GM12878 (cell line): Measurements from ENCODE around the gene OPCML. TPM values are rescaled to one million over a fixed set of nuclear protein-coding genes. Genes with fewer than 3 reads are reported as not detected.

Experiments used
- ATAC-seq: fragments of 200-7000 bp; cut with Tn5 transposase; 3 replicates; pipeline ENCODE4 v1.9.1; 2020; ENCODE audit warnings: mild to moderate bottlenecking, moderate library complexity
- BruUV-seq: library from RNA; stranded (reverse); fragments of 400-500 nt; replicated peaks from 2 replicates; lab custom pipeline; 2021; lab: Mats Ljungman, UMichigan
- CTCF ChIA-PET: fragments of 300-600 bp; sonication (Branson Sonifier 250); formaldehyde crosslinking; extraction: SDS; loops from one replicate; lab custom pipeline; 2021; ENCODE audit warnings: inconsistent platforms; lab: Yijun Ruan, JAX
- POLR2A ChIA-PET: fragments of 350-600 bp; formaldehyde crosslinking; extraction: SDS; loops from one replicate; lab custom pipeline; 2021; ENCODE audit warnings: inconsistent platforms; lab: Charles Lee
- RAD21 ChIA-PET: fragments of 300-600 bp; sonication (Branson Sonifier 250); formaldehyde crosslinking; loops from one replicate; lab custom pipeline; 2023; ENCODE audit warnings: antibody characterized with exemption; ENCODE audit not compliant: unreplicated experiment; lab: Charles Lee
- SMC1A ChIA-PET: fragments of 300-600 bp; sonication (Branson Sonifier 250); formaldehyde crosslinking; loops from one replicate; lab custom pipeline; 2023; ENCODE audit not compliant: unreplicated experiment, uncharacterized antibody; lab: Charles Lee
- DNase-seq: peaks from one replicate; pipeline ENCODE4 v3.0.0-alpha.2; 2011; ENCODE audit warnings: low read depth, low spot score
- FAIRE-seq: peaks from 3 replicates; lab custom pipeline; 2011; peaks lifted over from hg19 to GRCh38; lab: Jason Lieb, UNC
- H2AFZ ChIP-seq: 2 replicates; pipeline ENCODE4 v1.6.0; 2011; ENCODE audit warnings: low read depth, low read length, control low read depth; ENCODE audit not compliant: control insufficient read depth
- H3K27ac ChIP-seq: 2 replicates; pipeline ENCODE4 v1.5.1; 2011; ENCODE audit warnings: control low read depth; ENCODE audit not compliant: control insufficient read depth, insufficient read depth
- H3K27me3 ChIP-seq, 2 experiments: replicated peaks in 1 of 2; 2 replicates each; pipeline versions ENCODE4 v1.6.0 to v1.6.1; 2011; ENCODE audit warnings: low read length in 1 of 2; ENCODE audit not compliant: control insufficient read depth in 2 of 2, insufficient read depth in 2 of 2
- H3K36me3 ChIP-seq, 2 experiments: 2 replicates each; pipeline ENCODE4 v1.5.1; 2011; ENCODE audit warnings: low read length in 1 of 2; ENCODE audit not compliant: control insufficient read depth in 2 of 2, insufficient read depth in 2 of 2
- H3K4me1 ChIP-seq: 2 replicates; pipeline ENCODE4 v1.6.1; 2011; ENCODE audit warnings: mild to moderate bottlenecking, low read length, moderate library complexity, mixed read lengths; ENCODE audit not compliant: control insufficient read depth, insufficient read depth
- H3K4me2 ChIP-seq: 2 replicates; pipeline ENCODE4 v1.6.0; 2011; ENCODE audit warnings: control low read depth; ENCODE audit not compliant: control insufficient read depth, insufficient read depth
- H3K4me3 ChIP-seq: fragments of 200-600 bp; sonication (generic); 2 replicates; pipeline ENCODE4 v1.5.1; 2016
- H3K79me2 ChIP-seq: 2 replicates; pipeline ENCODE4 v1.6.0; 2011; ENCODE audit warnings: low read length; ENCODE audit not compliant: control insufficient read depth, insufficient read depth
- H3K9ac ChIP-seq: 2 replicates; pipeline ENCODE4 v1.8.0; 2011; ENCODE audit warnings: low read length, control low read depth, mixed read lengths; ENCODE audit not compliant: control insufficient read depth, insufficient read depth
- H3K9me3 ChIP-seq: replicated peaks from 3 replicates; pipeline ENCODE4 v1.5.1; 2011; ENCODE audit warnings: mild to moderate bottlenecking, low read length; ENCODE audit not compliant: control insufficient read depth, insufficient read depth
- H4K20me1 ChIP-seq: 2 replicates; pipeline ENCODE4 v1.6.0; 2011; ENCODE audit not compliant: control insufficient read depth, insufficient read depth
- CREM ChIP-seq: IDR thresholded peaks from 2 replicates; pipeline ENCODE4 v1.6.1; 2014; ENCODE audit warnings: antibody characterized with exemption, low read depth
- E2F4 ChIP-seq: IDR thresholded peaks from 2 replicates; pipeline ENCODE4 v1.6.1; 2012; ENCODE audit warnings: low read depth, low read length, improper control_type of control experiment
- IRF5 ChIP-seq: fragments of 450-650 bp; IDR thresholded peaks from 2 replicates; pipeline ENCODE4 v1.6.1; 2017; ENCODE audit warnings: borderline replicate concordance
- MEF2A ChIP-seq: IDR thresholded peaks from 2 replicates; pipeline ENCODE4 v1.6.1; 2011; ENCODE audit warnings: low read depth, mild to moderate bottlenecking, low read length, moderate library complexity; ENCODE audit not compliant: insufficient read depth
- MEF2B ChIP-seq: fragments of 450-650 bp; IDR thresholded peaks from 2 replicates; pipeline ENCODE4 v1.6.1; 2018; ENCODE audit warnings: mild to moderate bottlenecking, moderate library complexity; ENCODE audit not compliant: partially characterized antibody, poor library complexity, severe bottlenecking
- SPI1 ChIP-seq: IDR thresholded peaks from 2 replicates; pipeline ENCODE4 v1.6.1; 2011; ENCODE audit warnings: low read depth, mild to moderate bottlenecking, low read length, moderate library complexity, borderline replicate concordance; ENCODE audit not compliant: insufficient read depth
- TCF3 ChIP-seq: IDR thresholded peaks from 2 replicates; pipeline ENCODE4 v1.6.1; 2012; ENCODE audit warnings: low read depth, mild to moderate bottlenecking, low read length, borderline replicate concordance; ENCODE audit not compliant: insufficient read depth
- TCF7 ChIP-seq: IDR thresholded peaks from 2 replicates; pipeline ENCODE4 v1.6.1; 2014; ENCODE audit warnings: antibody characterized with exemption, borderline replicate concordance
- WGBS: methylation state at CpG from one replicate; pipeline ENCODE4 v1.1.6; 2016; ENCODE audit warnings: low lambda C conversion rate; ENCODE audit not compliant: insufficient replicate concordance, insufficient coverage; ENCODE audit errors: missing lambda C conversion rate; 5-methylcytosine and 5-hydroxymethylcytosine counted together
- in situ Hi-C: fragments of 300-500 bp; cut with MboI; formaldehyde crosslinking; loops from 9 replicates; pipeline ENCODE4 v1.14.3; 2018; ENCODE audit warnings: mixed read lengths
- intact Hi-C: fragments of 100-400 bp; cut with micrococcal nuclease; formaldehyde crosslinking; loops from one replicate; pipeline ENCODE4 v1.14.2; 2022; ENCODE audit not compliant: unreplicated experiment
- polyA plus RNA-seq, 11 experiments: library from polyadenylated mRNA; depleted of rRNA in 4 of 11; unstranded in 6 of 11; stranded (reverse) in 5 of 11; fragments of >200 nt; fragmentation: Nextera tagmentation in 4 of 11; fragmentation: Illumina TruSeq in 1 of 11; extraction: Ambion mirVana in 4 of 11; extraction: Trizol in 1 of 11; gene quantifications; 1 replicate in 1 of 11; 2 replicates in 10 of 11; pipeline versions ENCODE4 v1.2.1 to v1.2.3, GENCODE V29; 2011 to 2016; ENCODE audit warnings: inconsistent platforms in 2 of 11, missing spikeins in 2 of 11, low read depth in 1 of 11
- total RNA-seq, 4 experiments: library from RNA; depleted of rRNA in 3 of 4; stranded (reverse); fragments of >200 nt in 3 of 4; fragmentation: Illumina TruSeq in 1 of 4; extraction: Trizol in 1 of 4; gene quantifications; 2 replicates each; pipeline versions ENCODE4 v1.2.1 to v1.2.3, GENCODE V29; 2013 to 2021

Gene OPCML
- total and polyA plus RNA-seq, 10 of the 15 experiments (the other 5 are each of a cell fraction or from before 2014, with no cell fraction given) = 0.84 TPM; not detected in 9

- ChIA-PET CTCF (interaction anchor here (1.0 to 4.0 kb wide), 4 partner anchors 12 to 19 kb away, joined by 3 to 26 read pairs (median 16); no protein-coding TSS in a partner anchor), POLR2A (no interaction called here)
Measured at GRCh38 chr11:132959693-132960092, 572.6 kb downstream of the OPCML start.

More at GRCh38 chr11:132959693-132960092, 572.6 kb downstream of the OPCML start:
- Histone ChIP-seq H3K4me2 (no peak overlapping the region), H3K36me3 (no peaks in the 10 kb centered on the region), H3K9ac (no peak overlapping the region), H3K79me2 (no peaks in the 10 kb centered on the region), H3K4me3 (no peak overlapping the region), H2AFZ (no peak overlapping the region), H3K9me3 (no peaks in the 10 kb centered on the region), H4K20me1 (no peaks in the 10 kb centered on the region), H3K4me1 (no peaks in the 10 kb centered on the region), H3K27ac (no peak overlapping the region), H3K27me3 (no peaks in the 10 kb centered on the region)
- intact Hi-C loops (no loop called here), in situ Hi-C loops (no loop called here)
- TF ChIP-seq CREM = no peak
- no peak for TF ChIP-seq SPI1
- TF ChIP-seq TCF7 = no peak
- no peak for TF ChIP-seq MEF2B
- no peak for TF ChIP-seq IRF5
- TF ChIP-seq E2F4 = no peak
- TF ChIP-seq TCF3 = no peak
- TF ChIP-seq MEF2A = no peak
- ATAC-seq = no peak
- DNase-seq = no peak
- WGBS = 1% methylated on average over 3 of the region's 3 CpGs
- ChIA-PET RAD21 (no interaction called here), SMC1A (interaction anchor here (3.2 to 3.6 kb wide), 2 partner anchors 11 to 17 kb away, joined by 16 read pairs; no protein-coding TSS in a partner anchor)
- no TSS peak for BruUV-seq
- no peak for FAIRE-seq
